ENCODE data around the gene SELENOH.

SELENOH gene

GRCh38 chr11:57786436-57786835 is 45.1 kb downstream of the SELENOH start:
- no peak overlapping the region for H4K8ac ChIP-seq (ENCODE audit: low read depth, low read length)
- no peak overlapping the region for H2BK120ac ChIP-seq (ENCODE audit: low read depth, low read length)
- no peak for DNase-seq (ENCODE audit: low spot score)
- H3K18ac ChIP-seq (ENCODE audit: low read length) = no peak overlapping the region
- peaks cover 1 to 62% of the 10 kb centered on the region in 2 donors for H3K36me3 ChIP-seq (replicated peaks in 1 of 2; ENCODE audit: control insufficient read depth in 2 of 2, insufficient read depth in 2 of 2, low read length in 2 of 2)
- no peak overlapping the region for H3K4me2 ChIP-seq (ENCODE audit: insufficient read depth, low read length, poor library complexity, severe bottlenecking)
- no CpG with 5 or more reads among the region's 4 CpGs for WGBS, 2 donors (ENCODE audit: extremely low coverage in 2 of 2, insufficient read length in 2 of 2, insufficient replicate concordance in 1 of 2)
- H3K9me3 ChIP-seq (replicated peaks in 1 of 2; ENCODE audit: control insufficient read depth in 2 of 2, insufficient read depth in 1 of 2, low read depth in 1 of 2, low read length in 2 of 2) = no peaks in the 10 kb centered on the region
- H2AK5ac ChIP-seq (ENCODE audit: low read depth, low read length) = no peak overlapping the region
- H4K91ac ChIP-seq (ENCODE audit: low read depth, low read length, poor library complexity) = no peak overlapping the region
- no peaks in the 10 kb centered on the region for H3K27me3 ChIP-seq (ENCODE audit: control insufficient read depth in 3 of 3, insufficient read depth in 3 of 3, low read depth in 1 of 3, low read length in 3 of 3)
- H2BK5ac ChIP-seq (ENCODE audit: low read length) = no peak overlapping the region
- no peak overlapping the region for H3K23ac ChIP-seq (ENCODE audit: low read depth, low read length, poor library complexity)
- H3K4ac ChIP-seq (ENCODE audit: low read length) = no peak overlapping the region
- no peak overlapping the region for H3K4me3 ChIP-seq (ENCODE audit: low read length in 2 of 2)
- peaks cover 5 to 11% of the 10 kb centered on the region in 2 donors for H3K4me1 ChIP-seq (ENCODE audit: control insufficient read depth in 2 of 2, insufficient read depth in 1 of 2, low read depth in 1 of 2, low read length in 2 of 2)
- no peak overlapping the region for H3K9ac ChIP-seq (ENCODE audit: low read depth, low read length, poor library complexity)
- H3K79me1 ChIP-seq (ENCODE audit: low read depth, low read length) = no peaks in the 10 kb centered on the region
- H2AFZ ChIP-seq (ENCODE audit: low read length) = no peak overlapping the region
- no peak overlapping the region for H3K14ac ChIP-seq (ENCODE audit: low read length)
- no peak overlapping the region for H3K27ac ChIP-seq (replicated peaks; ENCODE audit: low read length)
- no peak overlapping the region for H2BK15ac ChIP-seq (ENCODE audit: low read length)
- no peak overlapping the region for H2BK12ac ChIP-seq (ENCODE audit: low read length)

GRCh38 chr11:57787006-57787604 is 45.8 kb downstream of the SELENOH start:
- no CpG with 5 or more reads among the region's 4 CpGs for WGBS, 2 donors (ENCODE audit: extremely low coverage in 2 of 2, insufficient read length in 2 of 2, insufficient replicate concordance in 1 of 2)
- Histone ChIP-seq H3K23ac (ENCODE audit: low read depth, low read length, poor library complexity) (no peak overlapping the region), H2AFZ (ENCODE audit: low read length) (no peak overlapping the region), H3K4me2 (ENCODE audit: insufficient read depth, low read length, poor library complexity, severe bottlenecking) (no peak overlapping the region), H3K27me3 (ENCODE audit: control insufficient read depth in 3 of 3, insufficient read depth in 3 of 3, low read depth in 1 of 3, low read length in 3 of 3) (no peaks in the 10 kb centered on the region), H4K8ac (ENCODE audit: low read depth, low read length) (no peak overlapping the region), H3K9ac (ENCODE audit: low read depth, low read length, poor library complexity) (no peak overlapping the region), H2BK120ac (ENCODE audit: low read depth, low read length) (no peak overlapping the region), H3K79me1 (ENCODE audit: low read depth, low read length) (peaks cover 2% of the 10 kb centered on the region), H3K4me1 (ENCODE audit: control insufficient read depth in 2 of 2, insufficient read depth in 1 of 2, low read depth in 1 of 2, low read length in 2 of 2) (peaks cover 5 to 10% of the 10 kb centered on the region in 2 donors), H2BK12ac (ENCODE audit: low read length) (no peak overlapping the region), H3K4me3 (ENCODE audit: low read length in 2 of 2) (no peak overlapping the region), H4K91ac (ENCODE audit: low read depth, low read length, poor library complexity) (no peak overlapping the region), H3K9me3 (replicated peaks in 1 of 2; ENCODE audit: control insufficient read depth in 2 of 2, insufficient read depth in 1 of 2, low read depth in 1 of 2, low read length in 2 of 2) (no peaks in the 10 kb centered on the region), H3K4ac (ENCODE audit: low read length) (no peak overlapping the region), H3K18ac (ENCODE audit: low read length) (peak overlapping the region; percentile 44), H2BK15ac (ENCODE audit: low read length) (no peak overlapping the region), H2BK5ac (ENCODE audit: low read length) (no peak overlapping the region), H3K27ac (replicated peaks; ENCODE audit: low read length) (peak overlapping the region; percentile 88), H3K14ac (ENCODE audit: low read length) (no peak overlapping the region), H3K36me3 (replicated peaks in 1 of 2; ENCODE audit: control insufficient read depth in 2 of 2, insufficient read depth in 2 of 2, low read length in 2 of 2) (peaks cover 3 to 62% of the 10 kb centered on the region in 2 donors), H2AK5ac (ENCODE audit: low read depth, low read length) (no peak overlapping the region)
- DNase-seq (ENCODE audit: low spot score) = no peak

- Histone ChIP-seq H2AK5ac (ENCODE audit: low read depth, low read length) (no peak overlapping the region), H2BK12ac (ENCODE audit: low read length) (no peak overlapping the region), H3K4ac (ENCODE audit: low read length) (no peak overlapping the region), H4K91ac (ENCODE audit: low read depth, low read length, poor library complexity) (no peak overlapping the region), H4K8ac (ENCODE audit: low read depth, low read length) (no peak overlapping the region), H3K27ac (replicated peaks; ENCODE audit: low read length) (peak overlapping the region; percentile 88), H3K9ac (ENCODE audit: low read depth, low read length, poor library complexity) (no peak overlapping the region), H2AFZ (ENCODE audit: low read length) (no peak overlapping the region), H3K36me3 (replicated peaks in 1 of 2; ENCODE audit: control insufficient read depth in 2 of 2, insufficient read depth in 2 of 2, low read length in 2 of 2) (peaks cover 6 to 63% of the 10 kb centered on the region in 2 donors), H3K79me1 (ENCODE audit: low read depth, low read length) (peaks cover 4% of the 10 kb centered on the region), H3K18ac (ENCODE audit: low read length) (no peak overlapping the region), H3K9me3 (replicated peaks in 1 of 2; ENCODE audit: control insufficient read depth in 2 of 2, insufficient read depth in 1 of 2, low read depth in 1 of 2, low read length in 2 of 2) (no peaks in the 10 kb centered on the region), H2BK5ac (ENCODE audit: low read length) (no peak overlapping the region), H2BK15ac (ENCODE audit: low read length) (no peak overlapping the region), H3K23ac (ENCODE audit: low read depth, low read length, poor library complexity) (no peak overlapping the region), H3K27me3 (ENCODE audit: control insufficient read depth in 3 of 3, insufficient read depth in 3 of 3, low read depth in 1 of 3, low read length in 3 of 3) (no peaks in the 10 kb centered on the region), H3K4me2 (ENCODE audit: insufficient read depth, low read length, poor library complexity, severe bottlenecking) (peak overlapping the region; percentile 14), H3K4me1 (ENCODE audit: control insufficient read depth in 2 of 2, insufficient read depth in 1 of 2, low read depth in 1 of 2, low read length in 2 of 2) (peaks cover 5 to 10% of the 10 kb centered on the region in 2 donors), H3K4me3 (ENCODE audit: low read length in 2 of 2) (no peak overlapping the region), H2BK120ac (ENCODE audit: low read depth, low read length) (no peak overlapping the region), H3K14ac (ENCODE audit: low read length) (no peak overlapping the region)
- WGBS, 2 donors (ENCODE audit: extremely low coverage in 2 of 2, insufficient read length in 2 of 2, insufficient replicate concordance in 1 of 2) = 100% methylated on average over 1 of the region's 6 CpGs; no CpG with 5 or more reads in 1 of the 2 donors
- no peak for DNase-seq (ENCODE audit: low spot score)
Measured at GRCh38 chr11:57787920-57788702, 46.8 kb downstream of the SELENOH start.

- no peak overlapping the region for H2BK15ac ChIP-seq (ENCODE audit: low read length)
- H2AFZ ChIP-seq (ENCODE audit: low read length) = no peak overlapping the region
- no peak overlapping the region for H4K8ac ChIP-seq (ENCODE audit: low read depth, low read length)
- no peak overlapping the region for H3K18ac ChIP-seq (ENCODE audit: low read length)
- H3K4ac ChIP-seq (ENCODE audit: low read length) = no peak overlapping the region
- H3K4me1 ChIP-seq (ENCODE audit: control insufficient read depth in 2 of 2, insufficient read depth in 1 of 2, low read depth in 1 of 2, low read length in 2 of 2) = peaks cover 5 to 10% of the 10 kb centered on the region in 2 donors
- H3K9me3 ChIP-seq (replicated peaks in 1 of 2; ENCODE audit: control insufficient read depth in 2 of 2, insufficient read depth in 1 of 2, low read depth in 1 of 2, low read length in 2 of 2) = no peaks in the 10 kb centered on the region
- H4K91ac ChIP-seq (ENCODE audit: low read depth, low read length, poor library complexity) = no peak overlapping the region
- no peak overlapping the region for H3K4me3 ChIP-seq (ENCODE audit: low read length in 2 of 2)
- H3K9ac ChIP-seq (ENCODE audit: low read depth, low read length, poor library complexity) = no peak overlapping the region
- peaks cover 4% of the 10 kb centered on the region for H3K79me1 ChIP-seq (ENCODE audit: low read depth, low read length)
- peak overlapping the region; percentile 88 for H3K27ac ChIP-seq (replicated peaks; ENCODE audit: low read length)
- no peak overlapping the region for H3K23ac ChIP-seq (ENCODE audit: low read depth, low read length, poor library complexity)
- no peak overlapping the region for H3K14ac ChIP-seq (ENCODE audit: low read length)
- no peaks in the 10 kb centered on the region for H3K27me3 ChIP-seq (ENCODE audit: control insufficient read depth in 3 of 3, insufficient read depth in 3 of 3, low read depth in 1 of 3, low read length in 3 of 3)
- no peak overlapping the region for H2BK5ac ChIP-seq (ENCODE audit: low read length)
- H3K36me3 ChIP-seq (replicated peaks in 1 of 2; ENCODE audit: control insufficient read depth in 2 of 2, insufficient read depth in 2 of 2, low read length in 2 of 2) = peaks cover 10 to 68% of the 10 kb centered on the region in 2 donors
- no peak overlapping the region for H2BK120ac ChIP-seq (ENCODE audit: low read depth, low read length)
- no peak for DNase-seq (ENCODE audit: low spot score)
- H2AK5ac ChIP-seq (ENCODE audit: low read depth, low read length) = no peak overlapping the region
- no peak overlapping the region for H3K4me2 ChIP-seq (ENCODE audit: insufficient read depth, low read length, poor library complexity, severe bottlenecking)
- no peak overlapping the region for H2BK12ac ChIP-seq (ENCODE audit: low read length)
Measured at GRCh38 chr11:57788703-57789088, 47.4 kb downstream of the SELENOH start.

Measured in neuronal stem cell (in vitro differentiated cells).